GM12878 (cell line): ENCODE data around the gene ZMYM3. TPM values are rescaled to one million over a fixed set of nuclear protein-coding genes. Genes with fewer than 3 reads are reported as not detected.
"Not testable (repeated sequence)": the region's sequence is repeated elsewhere in the genome, so short reads cannot be mapped to it uniquely, and the experiment has no call there.

Experiments used
- ATAC-seq: fragments of 200-7000 bp; cut with Tn5 transposase; 3 replicates; pipeline ENCODE4 v1.9.1; 2020; ENCODE audit warnings: mild to moderate bottlenecking, moderate library complexity
- BruUV-seq: library from RNA; stranded (reverse); fragments of 400-500 nt; replicated peaks from 2 replicates; lab custom pipeline; 2021; lab: Mats Ljungman, UMichigan
- CTCF ChIA-PET: fragments of 300-600 bp; sonication (Branson Sonifier 250); formaldehyde crosslinking; extraction: SDS; loops from one replicate; lab custom pipeline; 2021; ENCODE audit warnings: inconsistent platforms; lab: Yijun Ruan, JAX
- POLR2A ChIA-PET: fragments of 350-600 bp; formaldehyde crosslinking; extraction: SDS; loops from one replicate; lab custom pipeline; 2021; ENCODE audit warnings: inconsistent platforms; lab: Charles Lee
- RAD21 ChIA-PET: fragments of 300-600 bp; sonication (Branson Sonifier 250); formaldehyde crosslinking; loops from one replicate; lab custom pipeline; 2023; ENCODE audit warnings: antibody characterized with exemption; ENCODE audit not compliant: unreplicated experiment; lab: Charles Lee
- SMC1A ChIA-PET: fragments of 300-600 bp; sonication (Branson Sonifier 250); formaldehyde crosslinking; loops from one replicate; lab custom pipeline; 2023; ENCODE audit not compliant: unreplicated experiment, uncharacterized antibody; lab: Charles Lee
- DNase-seq: peaks from one replicate; pipeline ENCODE4 v3.0.0-alpha.2; 2011; ENCODE audit warnings: low read depth, low spot score
- FAIRE-seq: peaks from 3 replicates; lab custom pipeline; 2011; peaks lifted over from hg19 to GRCh38; lab: Jason Lieb, UNC
- H2AFZ ChIP-seq: 2 replicates; pipeline ENCODE4 v1.6.0; 2011; ENCODE audit warnings: low read depth, low read length, control low read depth; ENCODE audit not compliant: control insufficient read depth
- H3K27ac ChIP-seq: 2 replicates; pipeline ENCODE4 v1.5.1; 2011; ENCODE audit warnings: control low read depth; ENCODE audit not compliant: control insufficient read depth, insufficient read depth
- H3K27me3 ChIP-seq, 2 experiments: replicated peaks in 1 of 2; 2 replicates each; pipeline versions ENCODE4 v1.6.0 to v1.6.1; 2011; ENCODE audit warnings: low read length in 1 of 2; ENCODE audit not compliant: control insufficient read depth in 2 of 2, insufficient read depth in 2 of 2
- H3K36me3 ChIP-seq, 2 experiments: 2 replicates each; pipeline ENCODE4 v1.5.1; 2011; ENCODE audit warnings: low read length in 1 of 2; ENCODE audit not compliant: control insufficient read depth in 2 of 2, insufficient read depth in 2 of 2
- H3K4me1 ChIP-seq: 2 replicates; pipeline ENCODE4 v1.6.1; 2011; ENCODE audit warnings: mild to moderate bottlenecking, low read length, moderate library complexity, mixed read lengths; ENCODE audit not compliant: control insufficient read depth, insufficient read depth
- H3K4me2 ChIP-seq: 2 replicates; pipeline ENCODE4 v1.6.0; 2011; ENCODE audit warnings: control low read depth; ENCODE audit not compliant: control insufficient read depth, insufficient read depth
- H3K4me3 ChIP-seq: fragments of 200-600 bp; sonication (generic); 2 replicates; pipeline ENCODE4 v1.5.1; 2016
- H3K79me2 ChIP-seq: 2 replicates; pipeline ENCODE4 v1.6.0; 2011; ENCODE audit warnings: low read length; ENCODE audit not compliant: control insufficient read depth, insufficient read depth
- H3K9ac ChIP-seq: 2 replicates; pipeline ENCODE4 v1.8.0; 2011; ENCODE audit warnings: low read length, control low read depth, mixed read lengths; ENCODE audit not compliant: control insufficient read depth, insufficient read depth
- H3K9me3 ChIP-seq: replicated peaks from 3 replicates; pipeline ENCODE4 v1.5.1; 2011; ENCODE audit warnings: mild to moderate bottlenecking, low read length; ENCODE audit not compliant: control insufficient read depth, insufficient read depth
- H4K20me1 ChIP-seq: 2 replicates; pipeline ENCODE4 v1.6.0; 2011; ENCODE audit not compliant: control insufficient read depth, insufficient read depth
- MTA3 ChIP-seq: IDR thresholded peaks from 2 replicates; pipeline ENCODE4 v1.6.1; 2012; ENCODE audit warnings: low read length, inconsistent platforms, borderline replicate concordance
- NFIC ChIP-seq: IDR thresholded peaks from 2 replicates; pipeline ENCODE4 v1.6.1; 2012; ENCODE audit warnings: low read depth, mild to moderate bottlenecking, inconsistent platforms, low read length, moderate library complexity
- PML ChIP-seq: IDR thresholded peaks from 2 replicates; pipeline ENCODE4 v1.6.1; 2012; ENCODE audit warnings: low read length, inconsistent platforms
- POLR2A ChIP-seq: IDR thresholded peaks from 2 replicates; pipeline ENCODE4 v1.6.1; 2011; ENCODE audit warnings: low read depth, mild to moderate bottlenecking, low read length
- SIX5 ChIP-seq: IDR thresholded peaks from 2 replicates; pipeline ENCODE4 v1.6.1; 2011; ENCODE audit warnings: mild to moderate bottlenecking, low read depth, low read length, moderate library complexity; ENCODE audit not compliant: severe bottlenecking
- WGBS: methylation state at CpG from one replicate; pipeline ENCODE4 v1.1.6; 2016; ENCODE audit warnings: low lambda C conversion rate; ENCODE audit not compliant: insufficient replicate concordance, insufficient coverage; ENCODE audit errors: missing lambda C conversion rate; 5-methylcytosine and 5-hydroxymethylcytosine counted together
- in situ Hi-C: fragments of 300-500 bp; cut with MboI; formaldehyde crosslinking; loops from 9 replicates; pipeline ENCODE4 v1.14.3; 2018; ENCODE audit warnings: mixed read lengths
- intact Hi-C: fragments of 100-400 bp; cut with micrococcal nuclease; formaldehyde crosslinking; loops from one replicate; pipeline ENCODE4 v1.14.2; 2022; ENCODE audit not compliant: unreplicated experiment
- polyA plus RNA-seq, 11 experiments: library from polyadenylated mRNA; depleted of rRNA in 4 of 11; unstranded in 6 of 11; stranded (reverse) in 5 of 11; fragments of >200 nt; fragmentation: Nextera tagmentation in 4 of 11; fragmentation: Illumina TruSeq in 1 of 11; extraction: Ambion mirVana in 4 of 11; extraction: Trizol in 1 of 11; gene quantifications; 1 replicate in 1 of 11; 2 replicates in 10 of 11; pipeline versions ENCODE4 v1.2.1 to v1.2.3, GENCODE V29; 2011 to 2016; ENCODE audit warnings: inconsistent platforms in 2 of 11, missing spikeins in 2 of 11, low read depth in 1 of 11
- total RNA-seq, 4 experiments: library from RNA; depleted of rRNA in 3 of 4; stranded (reverse); fragments of >200 nt in 3 of 4; fragmentation: Illumina TruSeq in 1 of 4; extraction: Trizol in 1 of 4; gene quantifications; 2 replicates each; pipeline versions ENCODE4 v1.2.1 to v1.2.3, GENCODE V29; 2013 to 2021

The ZMYM3 gene
- total and polyA plus RNA-seq, 10 of the 15 experiments (the other 5 are each of a cell fraction or from before 2014, with no cell fraction given), result 2.3 to 28.1 (median 12.3) TPM

DNA sequence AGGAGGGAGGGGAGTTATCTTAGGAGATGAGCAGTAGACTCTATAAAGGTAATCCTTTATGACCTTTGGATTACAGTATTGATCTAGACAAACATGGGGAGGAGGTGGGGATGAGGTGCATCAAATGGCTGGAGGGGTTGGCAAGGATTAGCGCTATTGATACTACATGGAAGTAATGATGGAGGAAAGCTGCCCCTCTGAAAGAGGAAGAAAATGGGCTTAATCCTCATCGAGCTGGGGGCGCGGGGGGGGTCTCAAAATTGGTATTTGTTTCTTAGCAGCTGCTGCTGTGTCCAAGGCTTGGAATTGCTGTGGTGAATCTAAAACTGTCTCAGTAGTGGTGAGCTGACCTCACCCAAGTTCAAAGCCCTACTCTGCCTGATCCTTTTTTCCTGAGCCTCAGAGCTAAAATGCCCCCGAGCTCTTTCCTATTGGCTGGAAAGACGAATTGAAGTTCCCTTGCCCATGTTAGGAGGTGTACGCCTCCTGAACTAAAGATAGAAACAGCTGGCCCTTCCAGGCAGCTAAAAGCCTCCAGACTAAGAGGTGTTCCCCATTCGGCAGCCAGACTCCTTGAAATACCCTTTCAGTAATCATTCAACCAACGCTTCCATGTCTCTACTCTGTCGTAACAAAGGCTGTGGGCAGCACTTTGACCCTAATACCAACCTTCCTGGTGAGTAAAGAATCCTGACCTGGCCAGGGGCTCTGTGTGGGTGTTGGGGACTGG is 47.4 kb upstream of the ZMYM3 start, which contains the start of gene ITGB1BP2:
TSS of gene ITGB1BP2 (plus strand) at position 556 of the 730 bp plus-strand sequence. CDS start at position 613, 57 bp downstream.
- no peaks in the 10 kb centered on the region; a peak in 1 of 4 replicates for H3K27me3 ChIP-seq
- H3K4me2 ChIP-seq, result no peak within 1 kb of the TSS
- in situ Hi-C loops, result no loop called here
- H3K36me3 ChIP-seq, result peaks cover 0 to 7% of the 10 kb centered on the region in 2 experiments
- H3K79me2 ChIP-seq, result no peaks in the 10 kb centered on the region
- DNase-seq (no peak), FAIRE-seq (no peak), ATAC-seq (no peak; the same call in 1 of the 3 replicates)
- ChIA-PET RAD21 (no interaction called here), CTCF (interaction anchor here (0.6 kb wide), 1 partner anchor 303 kb away, joined by 3 read pairs; no protein-coding TSS in a partner anchor), POLR2A (no interaction called here), SMC1A (interaction anchor here (0.6 kb wide), 1 partner anchor 435 kb away, joined by 3 read pairs; no protein-coding TSS in a partner anchor)
- H3K9ac ChIP-seq, result no peak within 1 kb of the TSS
- 69% methylated on average over 10 of the region's 10 CpGs for WGBS
- BruUV-seq, result no TSS peak
- no peaks in the 10 kb centered on the region for H4K20me1 ChIP-seq
- H3K4me3 ChIP-seq, result no peak within 1 kb of the TSS
- H3K9me3 ChIP-seq, result no peaks in the 10 kb centered on the region
- H2AFZ ChIP-seq, result no peak within 1 kb of the TSS
- H3K27ac ChIP-seq, result no peak within 1 kb of the TSS
- no peaks in the 10 kb centered on the region for H3K4me1 ChIP-seq
- peak; percentile 48; the same call in 1 of the 2 replicates for TF ChIP-seq PML
- TF ChIP-seq SIX5, result no peak
- peak; percentile 43; the same call in 1 of the 2 replicates for TF ChIP-seq POLR2A
- peak; percentile 23; the same call in 1 of the 2 replicates for TF ChIP-seq MTA3
- no peak for TF ChIP-seq NFIC
- intact Hi-C loops, result no loop called here

DNA sequence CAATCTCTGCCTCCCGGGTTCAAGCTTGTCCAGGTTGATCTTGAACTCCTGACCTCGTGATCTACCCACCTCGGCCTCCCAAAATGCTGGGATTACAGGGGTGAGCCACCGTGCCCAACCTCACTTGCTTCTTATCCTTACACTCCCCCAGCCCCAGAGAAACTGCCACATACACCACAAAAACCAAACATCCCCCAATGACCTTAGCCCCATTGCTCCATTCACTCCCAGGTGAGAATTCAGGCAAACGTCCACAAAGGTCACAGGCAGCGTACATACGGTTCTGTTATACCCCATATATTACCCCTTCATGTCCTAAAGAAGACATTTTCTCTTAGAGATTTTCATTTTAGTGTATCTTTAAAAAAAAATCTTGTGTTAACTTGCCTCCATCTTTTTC is 46.6 kb upstream of the ZMYM3 start:
- DNase-seq, H3K36me3 ChIP-seq, in situ Hi-C loops, ATAC-seq, SMC1A ChIA-PET, H3K4me2 ChIP-seq, H3K79me2 ChIP-seq, intact Hi-C loops, CTCF ChIA-PET, H3K9ac ChIP-seq, H3K4me1 ChIP-seq, H2AFZ ChIP-seq, H3K9me3 ChIP-seq, FAIRE-seq, H3K27me3 ChIP-seq, H4K20me1 ChIP-seq, H3K4me3 ChIP-seq, H3K27ac ChIP-seq, RAD21 ChIA-PET: not testable (repeated sequence)
- 63% methylated on average over 7 of the region's 7 CpGs for WGBS
- POLR2A ChIA-PET, result interaction anchor here (0.5 kb wide), 1 partner anchor 513 kb away, joined by 3 read pairs; no protein-coding TSS in a partner anchor
- BruUV-seq, result TSS peak; percentile 85

DNA sequence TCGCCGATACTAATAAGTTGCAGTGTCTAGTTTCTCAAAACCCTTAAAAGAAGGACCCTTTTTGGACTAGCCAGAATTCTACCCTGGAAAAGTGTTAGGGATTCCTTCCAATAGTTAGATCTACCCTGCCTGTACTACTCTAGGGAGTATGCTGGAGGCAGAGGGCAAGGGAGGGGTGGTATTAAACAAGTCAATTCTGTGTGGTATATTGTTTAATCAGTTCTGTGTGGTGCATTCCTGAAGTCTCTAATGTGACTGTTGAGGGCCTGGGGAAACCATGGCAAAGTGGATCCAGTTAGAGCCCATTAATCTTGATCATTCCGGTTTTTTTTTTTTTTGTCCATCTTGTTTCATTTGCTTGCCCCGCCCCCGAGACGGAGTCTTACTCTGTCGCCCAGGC is 46.1 kb upstream of the ZMYM3 start:
- H4K20me1 ChIP-seq, H3K4me2 ChIP-seq, ATAC-seq, H3K27me3 ChIP-seq, RAD21 ChIA-PET, intact Hi-C loops, H3K4me1 ChIP-seq, H2AFZ ChIP-seq, H3K79me2 ChIP-seq, DNase-seq, FAIRE-seq, BruUV-seq, in situ Hi-C loops, CTCF ChIA-PET, H3K9me3 ChIP-seq, H3K4me3 ChIP-seq, H3K9ac ChIP-seq, H3K27ac ChIP-seq, SMC1A ChIA-PET, H3K36me3 ChIP-seq: not testable (repeated sequence)
- 87% methylated on average over 7 of the region's 7 CpGs for WGBS
- POLR2A ChIA-PET, result interaction anchor here (0.5 kb wide), 1 partner anchor 513 kb away, joined by 3 read pairs; no protein-coding TSS in a partner anchor
